Smooth muscle cell (in vitro differentiated cells): ENCODE data around the gene PDGFA. TPM values are rescaled to one million over a fixed set of nuclear protein-coding genes. Genes with fewer than 3 reads are reported as not detected.

Source experiments
- DNase-seq: peaks from one replicate; lab custom pipeline; 2025; ENCODE audit not compliant: unreplicated experiment; lab: John Stamatoyannopoulos, UW
- H2AFZ ChIP-seq: fragments of 200-600 bp; sonication (generic); 2 replicates; pipeline ENCODE4 v1.6.0; 2016; ENCODE audit warnings: antibody characterized with exemption, low read depth, mild to moderate bottlenecking
- H3F3A ChIP-seq: fragments of 200-600 bp; sonication (generic); 2 replicates; pipeline ENCODE4 v1.6.0; 2017; ENCODE audit warnings: antibody characterized with exemption, low read depth
- H3K27ac ChIP-seq: fragments of 200-600 bp; sonication (generic); 2 replicates; pipeline ENCODE4 v1.5.1; 2016; ENCODE audit warnings: low read depth, mild to moderate bottlenecking
- H3K27me3 ChIP-seq: fragments of 200-600 bp; sonication (generic); 2 replicates; pipeline ENCODE4 v1.6.1; 2016; ENCODE audit warnings: low read depth, mild to moderate bottlenecking
- H3K36me3 ChIP-seq: fragments of 200-600 bp; sonication (generic); 2 replicates; pipeline ENCODE4 v1.5.1; 2016; ENCODE audit warnings: low read depth
- H3K4me1 ChIP-seq: fragments of 200-600 bp; sonication (generic); 2 replicates; pipeline ENCODE4 v1.5.1; 2016; ENCODE audit warnings: low read depth
- H3K4me2 ChIP-seq: fragments of 200-600 bp; sonication (generic); 2 replicates; pipeline ENCODE4 v1.6.0; 2016; ENCODE audit warnings: mild to moderate bottlenecking
- H3K4me3 ChIP-seq: fragments of 200-600 bp; sonication (generic); 2 replicates; pipeline ENCODE4 v1.5.1; 2016; ENCODE audit warnings: mild to moderate bottlenecking
- H3K79me2 ChIP-seq: fragments of 200-600 bp; sonication (generic); 2 replicates; pipeline ENCODE4 v1.6.0; 2016; ENCODE audit warnings: low read depth, mild to moderate bottlenecking
- H3K9ac ChIP-seq: fragments of 200-600 bp; sonication (generic); 2 replicates; pipeline ENCODE4 v1.6.0; 2016; ENCODE audit warnings: low read depth
- H3K9me3 ChIP-seq: fragments of 200-600 bp; sonication (generic); replicated peaks from 2 replicates; pipeline ENCODE4 v1.5.1; 2016; ENCODE audit warnings: low read depth
- H4K20me1 ChIP-seq: fragments of 200-600 bp; sonication (generic); 2 replicates; pipeline ENCODE4 v1.6.0; 2016; ENCODE audit warnings: low read depth
- CTCF ChIP-seq: fragments of 200-600 bp; sonication (generic); IDR thresholded peaks from 2 replicates; pipeline ENCODE4 v1.5.1; 2017; ENCODE audit warnings: borderline replicate concordance, mild to moderate bottlenecking, antibody characterized with exemption; ENCODE audit not compliant: insufficient read depth, poor library complexity, severe bottlenecking
- WGBS: methylation state at CpG from one replicate; pipeline ENCODE4 v1.1.7; 2016; ENCODE audit warnings: low lambda C conversion rate; 5-methylcytosine and 5-hydroxymethylcytosine counted together
- polyA plus RNA-seq: library from polyadenylated mRNA; unstranded; fragments of >200 nt; fragmentation: Nextera tagmentation; extraction: Ambion mirVana; gene quantifications from 2 replicates; pipeline ENCODE4 v1.2.1, GENCODE V29; 2016
- total RNA-seq: library from RNA; depleted of rRNA; stranded (reverse); fragments of >200 nt; gene quantifications from 2 replicates; pipeline ENCODE4 v1.2.3, GENCODE V29; 2014

The PDGFA gene
- total and polyA plus RNA-seq, 2 experiments from 2014 or later, result 32.0 to 68.1 TPM

GRCh38 chr7:494259-494687 lies 25.4 kb downstream of the PDGFA start:
- H3K27ac ChIP-seq, result no peak overlapping the region
- no peak overlapping the region for H3K4me3 ChIP-seq
- 88% methylated on average over 20 of the region's 31 CpGs for WGBS
- H3K36me3 ChIP-seq, result peaks cover 10% of the 10 kb centered on the region
- peaks cover 5% of the 10 kb centered on the region for H3F3A ChIP-seq
- no peaks in the 10 kb centered on the region for H3K4me1 ChIP-seq
- DNase-seq, result no peak
- no peak for TF ChIP-seq CTCF
- H3K27me3 ChIP-seq, result no peaks in the 10 kb centered on the region
- H3K9me3 ChIP-seq, result no peaks in the 10 kb centered on the region
- peaks cover 33% of the 10 kb centered on the region for H4K20me1 ChIP-seq
- H3K4me2 ChIP-seq, result no peak overlapping the region
- H3K9ac ChIP-seq, result no peak overlapping the region
- H3K79me2 ChIP-seq, result no peaks in the 10 kb centered on the region
- no peak overlapping the region for H2AFZ ChIP-seq

- Histone ChIP-seq H3K9me3 (no peaks in the 10 kb centered on the region), H3K4me3 (no peak overlapping the region), H3K4me2 (no peak overlapping the region), H3K36me3 (peaks cover 9% of the 10 kb centered on the region), H3K27me3 (no peaks in the 10 kb centered on the region), H3K4me1 (no peaks in the 10 kb centered on the region), H3K9ac (no peak overlapping the region), H3K27ac (no peak overlapping the region), H4K20me1 (peaks cover 28% of the 10 kb centered on the region), H3F3A (peaks cover 5% of the 10 kb centered on the region), H3K79me2 (no peaks in the 10 kb centered on the region), H2AFZ (no peak overlapping the region)
- WGBS, result 97% methylated on average over 26 of the region's 55 CpGs
- no peak for DNase-seq
- no peak for TF ChIP-seq CTCF
Observed at GRCh38 chr7:493661-494251, 25.9 kb downstream of the PDGFA start.

- no peak for DNase-seq
- no peaks in the 10 kb centered on the region for H3K4me1 ChIP-seq
- H3K9ac ChIP-seq, result no peak overlapping the region
- TF ChIP-seq CTCF, result no peak
- no peak overlapping the region for H3K4me2 ChIP-seq
- peaks cover 19% of the 10 kb centered on the region for H4K20me1 ChIP-seq
- H3K36me3 ChIP-seq, result no peaks in the 10 kb centered on the region
- no peak overlapping the region for H2AFZ ChIP-seq
- no peak overlapping the region for H3K27ac ChIP-seq
- WGBS, result 92% methylated on average over 6 of the region's 8 CpGs
- H3K9me3 ChIP-seq, result no peaks in the 10 kb centered on the region
- H3K4me3 ChIP-seq, result no peak overlapping the region
- H3K27me3 ChIP-seq, result no peaks in the 10 kb centered on the region
- no peaks in the 10 kb centered on the region for H3F3A ChIP-seq
- H3K79me2 ChIP-seq, result no peaks in the 10 kb centered on the region
Observed at GRCh38 chr7:492714-493065, 27.0 kb downstream of the PDGFA start.
